MCF 10A (cell line): ENCODE data around the gene SNX24. TPM values are rescaled to one million over a fixed set of nuclear protein-coding genes. Genes with fewer than 3 reads are reported as not detected.

Experiments used
- BruUV-seq: library from RNA; stranded (reverse); fragments of 400-500 nt; replicated peaks from 2 replicates; lab custom pipeline; 2021; lab: Mats Ljungman, UMichigan
- CTCF ChIA-PET: fragments of 300-600 bp; sonication (Branson Sonifier 250); formaldehyde crosslinking; extraction: SDS; loops from one replicate; lab custom pipeline; 2021; ENCODE audit warnings: antibody characterized with exemption, inconsistent platforms; lab: Yijun Ruan, JAX
- POLR2A ChIA-PET: fragments of 300-600, 350-650 bp; sonication (Branson Sonifier 250); formaldehyde crosslinking; extraction: SDS; loops from one replicate; lab custom pipeline; 2020; ENCODE audit warnings: antibody characterized with exemption, inconsistent platforms; lab: Yijun Ruan, JAX
- DNase-seq: peaks from one replicate; pipeline ENCODE4 v3.0.0-alpha.2; 2018; ENCODE audit not compliant: unreplicated experiment
- H3K27ac Mint-ChIP-seq: one replicate; pipeline ENCODE4 v1.8.0; 2022; ENCODE audit warnings: mild to moderate bottlenecking, low read depth, mixed read lengths; ENCODE audit not compliant: unreplicated experiment
- H3K27me3 Mint-ChIP-seq: one replicate; pipeline ENCODE4 v1.8.0; 2022; ENCODE audit warnings: mixed read lengths; ENCODE audit not compliant: insufficient read depth, unreplicated experiment
- H3K36me3 Mint-ChIP-seq: one replicate; pipeline ENCODE4 v1.8.0; 2022; ENCODE audit warnings: mild to moderate bottlenecking, moderate library complexity, mixed read lengths; ENCODE audit not compliant: insufficient read depth, unreplicated experiment
- H3K4me1 Mint-ChIP-seq: one replicate; pipeline ENCODE4 v1.8.0; 2022; ENCODE audit warnings: mixed read lengths; ENCODE audit not compliant: insufficient read depth, unreplicated experiment
- H3K4me3 Mint-ChIP-seq: one replicate; pipeline ENCODE4 v1.8.0; 2022; ENCODE audit warnings: mild to moderate bottlenecking, moderate library complexity, mixed read lengths; ENCODE audit not compliant: unreplicated experiment
- H3K9me3 Mint-ChIP-seq: one replicate; pipeline ENCODE4 v1.8.0; 2022; ENCODE audit warnings: mixed read lengths; ENCODE audit not compliant: unreplicated experiment
- CTCF ChIP-seq: fragments of 200-600 bp; IDR thresholded peaks from one replicate; pipeline ENCODE4 v1.8.0; 2022; ENCODE audit warnings: antibody characterized with exemption, mild to moderate bottlenecking; ENCODE audit not compliant: unreplicated experiment
- intact Hi-C: fragments of 100-400 bp; cut with micrococcal nuclease; formaldehyde crosslinking; loops from 2 replicates; pipeline ENCODE4 v1.14.1; 2022
- total RNA-seq: library from RNA; stranded (reverse); gene quantifications from 2 replicates; pipeline ENCODE4 v1.2.3, GENCODE V29; 2022

Gene SNX24
- total RNA-seq, 1 experiment from 2014 or later = 97.0 TPM

GRCh38 chr5:122959740-122960445, 114.5 kb downstream of the SNX24 start:
- ChIA-PET POLR2A (interaction anchor here (0.6 kb wide), 2 partner anchors 56 to 85 kb away, joined by 3 to 4 read pairs; no protein-coding TSS in a partner anchor), CTCF (no interaction called here)
- intact Hi-C loops = no loop called here
- no peak for DNase-seq
- H3K9me3 Mint-ChIP-seq = no peaks in the 10 kb centered on the region
- H3K27me3 Mint-ChIP-seq = no peaks in the 10 kb centered on the region
- H3K27ac Mint-ChIP-seq = no peak overlapping the region
- H3K36me3 Mint-ChIP-seq = peaks cover 8% of the 10 kb centered on the region
- peaks cover 5% of the 10 kb centered on the region for H3K4me1 Mint-ChIP-seq
- no TSS peak for BruUV-seq
- H3K4me3 Mint-ChIP-seq = no peak overlapping the region
- no peak for TF ChIP-seq CTCF

GRCh38 chr5:122963305-122963704, 117.9 kb downstream of the SNX24 start:
- peaks cover 5% of the 10 kb centered on the region for H3K4me1 Mint-ChIP-seq
- H3K4me3 Mint-ChIP-seq = no peak overlapping the region
- no peak for TF ChIP-seq CTCF
- intact Hi-C loops = no loop called here
- no peak overlapping the region for H3K27ac Mint-ChIP-seq
- no peak for DNase-seq
- no peaks in the 10 kb centered on the region for H3K9me3 Mint-ChIP-seq
- peaks cover 12% of the 10 kb centered on the region for H3K36me3 Mint-ChIP-seq
- ChIA-PET POLR2A (interaction anchor here (0.8 kb wide), 1 partner anchor 12 kb away, joined by 3 read pairs; no protein-coding TSS in a partner anchor), CTCF (interaction anchor here (0.6 to 1.3 kb wide), 4 partner anchors 10 to 492 kb away, joined by 3 to 5 read pairs (median 4); no protein-coding TSS in a partner anchor)
- no peaks in the 10 kb centered on the region for H3K27me3 Mint-ChIP-seq
- BruUV-seq = no TSS peak

GRCh38 chr5:122965111-122965510, 119.7 kb downstream of the SNX24 start:
- Mint-ChIP-seq H3K36me3 (peaks cover 21% of the 10 kb centered on the region), H3K4me1 (no peaks in the 10 kb centered on the region), H3K27ac (peak overlapping the region; percentile 33), H3K4me3 (no peak overlapping the region), H3K27me3 (no peaks in the 10 kb centered on the region), H3K9me3 (no peaks in the 10 kb centered on the region)
- BruUV-seq = no TSS peak
- ChIA-PET CTCF (no interaction called here), POLR2A (interaction anchor here (0.7 kb wide), 1 partner anchor 44 kb away, joined by 3 read pairs; no protein-coding TSS in a partner anchor)
- intact Hi-C loops = no loop called here
- DNase-seq = no peak
- TF ChIP-seq CTCF = no peak

GRCh38 chr5:122967085-122967484, 121.7 kb downstream of the SNX24 start:
- TF ChIP-seq CTCF = no peak
- ChIA-PET CTCF (interaction anchor here (1.0 kb wide), 1 partner anchor 25 kb away, joined by 4 read pairs; no protein-coding TSS in a partner anchor), POLR2A (interaction anchor here (1.0 kb wide), 1 partner anchor 22 kb away, joined by 3 read pairs; no protein-coding TSS in a partner anchor)
- Mint-ChIP-seq H3K27me3 (no peaks in the 10 kb centered on the region), H3K9me3 (no peaks in the 10 kb centered on the region), H3K27ac (no peak overlapping the region), H3K4me3 (no peak overlapping the region), H3K36me3 (peaks cover 35% of the 10 kb centered on the region), H3K4me1 (no peaks in the 10 kb centered on the region)
- intact Hi-C loops = no loop called here
- no TSS peak for BruUV-seq
- no peak for DNase-seq
